HepG2 (cell line): ENCODE measurements around the gene AGAP1.

Source experiments
- CEBPB ChIP-seq: IDR thresholded peaks from 2 replicates; pipeline ENCODE4 v1.6.1; 2011; ENCODE audit warnings: low read depth, low read length, improper control_type of control experiment, borderline replicate concordance
- MZF1 ChIP-seq: sonication (generic); formaldehyde crosslinking; IDR thresholded peaks from 2 replicates; pipeline ENCODE4 v1.8.1; 2023; ENCODE audit warnings: mild to moderate bottlenecking, missing genetic modification reagents, borderline replicate concordance
- SIN3A ChIP-seq: IDR thresholded peaks from 2 replicates; pipeline ENCODE4 v1.6.1; 2011; ENCODE audit warnings: low read depth, mild to moderate bottlenecking, control low read depth, low read length, borderline replicate concordance
- YY1 ChIP-seq: IDR thresholded peaks from 2 replicates; pipeline ENCODE4 v1.6.1; 2011; ENCODE audit warnings: low read length, low read depth, moderate library complexity, mild to moderate bottlenecking; ENCODE audit not compliant: insufficient read depth, insufficient replicate concordance
- ZBTB7B ChIP-seq: sonication (generic); formaldehyde crosslinking; IDR thresholded peaks from 2 replicates; pipeline ENCODE4 v1.4.0; 2020; ENCODE audit warnings: missing genetic modification reagents
- ZNF24 ChIP-seq: fragments of 450-650 bp; IDR thresholded peaks from 2 replicates; pipeline ENCODE4 v1.6.1; 2017; ENCODE audit warnings: antibody characterized with exemption, mild to moderate bottlenecking
- ZNF549 ChIP-seq: sonication (generic); formaldehyde crosslinking; IDR thresholded peaks from 2 replicates; pipeline ENCODE4 v1.5.0; 2020; ENCODE audit warnings: missing genetic modification reagents
- ZSCAN30 ChIP-seq: sonication (generic); formaldehyde crosslinking; IDR thresholded peaks from 2 replicates; pipeline ENCODE4 v1.5.0; 2020; ENCODE audit warnings: mild to moderate bottlenecking, missing genetic modification reagents

- no peak for TF ChIP-seq ZBTB7B (CRISPR knock-in tag)
- TF ChIP-seq MZF1: no peak
- TF ChIP-seq ZNF24: no peak
- no peak for TF ChIP-seq ZSCAN30 (CRISPR knock-in tag)
- TF ChIP-seq ZNF549 (CRISPR knock-in tag): no peak
- TF ChIP-seq CEBPB: no peak
- TF ChIP-seq SIN3A: no peak
- TF ChIP-seq YY1: no peak
These were observed 609.1 kb downstream of the AGAP1 start for GRCh38 chr2:236102971-236103370.
